HG03442 (cell line): ENCODE results near the gene IL1B.
"Not testable (repeated sequence)": the region's sequence is repeated elsewhere in the genome, so short reads cannot be mapped to it uniquely, and the experiment has no call there.

Source experiments
- ATAC-seq: cut with Tn5 transposase; IDR thresholded peaks from one replicate; pipeline ENCODE4 v1.9.1; 2021; ENCODE audit warnings: mild to moderate bottlenecking, moderate library complexity; ENCODE audit not compliant: unreplicated experiment

The IL1B gene

GRCh38 chr2:112850588-112850987, 14.0 kb upstream of the IL1B start:
- no peak for ATAC-seq

GRCh38 chr2:112849956-112850355, 13.4 kb upstream of the IL1B start:
- no peak for ATAC-seq

GRCh38 chr2:112848833-112849232, 12.3 kb upstream of the IL1B start:
- ATAC-seq = no peak

GRCh38 chr2:112846031-112846430, 9.5 kb upstream of the IL1B start:
- no peak for ATAC-seq

- ATAC-seq = no peak
Observed at GRCh38 chr2:112843836-112844235, 7.3 kb upstream of the IL1B start.

- no peak for ATAC-seq
Observed at GRCh38 chr2:112843288-112843687, 6.7 kb upstream of the IL1B start.

GRCh38 chr2:112841295-112842044, 4.9 kb upstream of the IL1B start:
- ATAC-seq = no peak

GRCh38 chr2:112840068-112840445, 3.5 kb upstream of the IL1B start:
- no peak for ATAC-seq

GRCh38 chr2:112839407-112840067, 3.0 kb upstream of the IL1B start:
- ATAC-seq = no peak

- no peak for ATAC-seq
Observed at GRCh38 chr2:112836163-112836560, 417 bp downstream of the IL1B start.

GRCh38 chr2:112835536-112836162, 930 bp downstream of the IL1B start:
- ATAC-seq = no peak

GRCh38 chr2:112835061-112835501, 1.5 kb downstream of the IL1B start:
- no peak for ATAC-seq

GRCh38 chr2:112834396-112835037, 2.1 kb downstream of the IL1B start:
- ATAC-seq = no peak

- ATAC-seq = no peak
Observed at GRCh38 chr2:112833976-112834375, 2.6 kb downstream of the IL1B start.

GRCh38 chr2:112833639-112833931, 3.0 kb downstream of the IL1B start:
- not testable (repeated sequence) for ATAC-seq

- no peak for ATAC-seq
Observed at GRCh38 chr2:112832841-112833638, 3.5 kb downstream of the IL1B start.

GRCh38 chr2:112831946-112832840, 4.4 kb downstream of the IL1B start:
- no peak for ATAC-seq

- no peak for ATAC-seq
Observed at GRCh38 chr2:112831513-112831845, 5.1 kb downstream of the IL1B start.

GRCh38 chr2:112830682-112831512, 5.7 kb downstream of the IL1B start:
- ATAC-seq = no peak
